Thyroid gland (tissue), 4 donors: Measurements from ENCODE around the gene ARFGEF3. TPM values are rescaled to one million over a fixed set of nuclear protein-coding genes. Genes with fewer than 3 reads are reported as not detected.

ENCODE experiments used
- DNase-seq, 2 donors: peaks; one replicate each; pipeline ENCODE4 v3.0.0-alpha.2; 2019
- H3K27ac ChIP-seq, 3 donors: fragments of 200-600 bp; sonication (generic); 1 replicate in 2 of 3; 2 replicates in 1 of 3; pipeline ENCODE4 v1.5.1; 2016 to 2019; ENCODE audit warnings: mild to moderate bottlenecking in 1 of 3, moderate library complexity in 1 of 3
- H3K27me3 ChIP-seq: fragments of 200-600 bp; sonication (generic); one replicate; pipeline ENCODE4 v1.5.1; 2019
- H3K36me3 ChIP-seq, 2 donors: fragments of 200-600 bp; sonication (generic); one replicate each; pipeline ENCODE4 v1.5.1; 2016 to 2019
- H3K4me1 ChIP-seq, 2 donors: fragments of 200-600 bp; sonication (generic); one replicate each; pipeline ENCODE4 v1.5.1; 2017 to 2019
- H3K4me3 ChIP-seq, 3 donors: fragments of 200-600 bp; sonication (generic); replicated peaks in 1 of 3; 1 replicate in 2 of 3; 2 replicates in 1 of 3; pipeline ENCODE4 v1.5.1; 2016; ENCODE audit warnings: mild to moderate bottlenecking in 1 of 3
- H3K9me3 ChIP-seq: fragments of 200-600 bp; sonication (generic); one replicate; pipeline ENCODE4 v1.5.1; 2017
- CTCF ChIP-seq, 6 experiments: fragments of 200-600 bp in 3 of 6; fragments of 450-650 bp in 3 of 6; sonication (generic) in 3 of 6; IDR thresholded peaks; one replicate each; pipeline ENCODE4 v1.5.1; 2016 to 2019; ENCODE audit warnings: antibody characterized with exemption in 6 of 6, mild to moderate bottlenecking in 2 of 6, inconsistent platforms in 1 of 6, moderate library complexity in 1 of 6
- POLR2A ChIP-seq, 2 donors: fragments of 450-650 bp; IDR thresholded peaks; one replicate each; pipeline ENCODE4 v1.6.1; 2017; ENCODE audit warnings: antibody characterized with exemption in 2 of 2, mild to moderate bottlenecking in 2 of 2, moderate library complexity in 1 of 2
- whole genome bisulfite sequencing, 2 donors: methylation state at CpG; one replicate each; pipeline ENCODE4 v1.1.5; 2017; 5-methylcytosine and 5-hydroxymethylcytosine counted together
- intact Hi-C: fragments of 100-400 bp; cut with DNase I; formaldehyde crosslinking; loops from one replicate; pipeline ENCODE4 v1.15.1; 2023
- total RNA-seq, 4 donors: library from RNA; depleted of rRNA; stranded (reverse); fragments of >200 nt; gene quantifications; one replicate each; pipeline ENCODE4 v1.2.3, GENCODE V29; 2016

Gene ARFGEF3
- total RNA-seq, 4 donors from 2014 or later = 2.4 to 7.2 (median 4.4) TPM

GRCh38 chr6:138194287-138194686 lies 32.5 kb downstream of the ARFGEF3 start:
- no peaks in the 10 kb centered on the region for H3K27me3 ChIP-seq
- no peak overlapping the region for H3K27ac ChIP-seq
- no peaks in the 10 kb centered on the region for H3K4me1 ChIP-seq
- no peak for DNase-seq
- TF ChIP-seq CTCF (IDR thresholded peaks at IDR 0.05) = no peak
- no peak for TF ChIP-seq POLR2A (IDR thresholded peaks at IDR 0.05)
- no peak overlapping the region for H3K4me3 ChIP-seq
- no peaks in the 10 kb centered on the region for H3K9me3 ChIP-seq
- H3K36me3 ChIP-seq = no peaks in the 10 kb centered on the region
- WGBS, 2 donors = 81 to 92% methylated on average over 4 of the region's 4 CpGs
- intact Hi-C loops = no loop called here

- WGBS, 2 donors = 82 to 95% methylated on average over 3 of the region's 3 CpGs
- Histone ChIP-seq H3K4me3 (no peak overlapping the region), H3K27ac (no peak overlapping the region), H3K27me3 (no peaks in the 10 kb centered on the region), H3K4me1 (no peaks in the 10 kb centered on the region), H3K36me3 (no peaks in the 10 kb centered on the region), H3K9me3 (no peaks in the 10 kb centered on the region)
- no peak for TF ChIP-seq POLR2A (IDR thresholded peaks at IDR 0.05)
- no peak for TF ChIP-seq CTCF (IDR thresholded peaks at IDR 0.05)
- intact Hi-C loops = no loop called here
- DNase-seq = no peak
Measured at GRCh38 chr6:138196122-138196738, 34.5 kb downstream of the ARFGEF3 start.

GRCh38 chr6:138197570-138197969 lies 35.8 kb downstream of the ARFGEF3 start:
- H3K4me1 ChIP-seq = no peaks in the 10 kb centered on the region
- no peak for TF ChIP-seq POLR2A (IDR thresholded peaks at IDR 0.05)
- no peak for TF ChIP-seq CTCF (IDR thresholded peaks at IDR 0.05)
- WGBS, 2 donors = 91% methylated on average over 7 of the region's 7 CpGs
- H3K36me3 ChIP-seq = no peaks in the 10 kb centered on the region
- H3K4me3 ChIP-seq = no peak overlapping the region
- no peak for DNase-seq
- H3K27me3 ChIP-seq = no peaks in the 10 kb centered on the region
- H3K27ac ChIP-seq = no peak overlapping the region
- intact Hi-C loops = no loop called here
- no peaks in the 10 kb centered on the region for H3K9me3 ChIP-seq

GRCh38 chr6:138198430-138199091 lies 36.8 kb downstream of the ARFGEF3 start:
- Histone ChIP-seq H3K27me3 (no peaks in the 10 kb centered on the region), H3K27ac (no peak overlapping the region), H3K36me3 (no peaks in the 10 kb centered on the region), H3K4me3 (no peak overlapping the region), H3K9me3 (no peaks in the 10 kb centered on the region), H3K4me1 (no peaks in the 10 kb centered on the region)
- TF ChIP-seq POLR2A (IDR thresholded peaks at IDR 0.05) = no peak
- TF ChIP-seq CTCF (IDR thresholded peaks at IDR 0.05) = no peak
- no peak for DNase-seq
- 66 to 83% methylated on average over 6 of the region's 6 CpGs for WGBS, 2 donors
- intact Hi-C loops = no loop called here

- no peak overlapping the region for H3K4me3 ChIP-seq
- intact Hi-C loops = no loop called here
- no peak overlapping the region for H3K27ac ChIP-seq
- H3K27me3 ChIP-seq = no peaks in the 10 kb centered on the region
- DNase-seq = no peak
- H3K36me3 ChIP-seq = no peaks in the 10 kb centered on the region
- WGBS, 2 donors = 95 to 96% methylated on average over 4 of the region's 4 CpGs
- no peaks in the 10 kb centered on the region for H3K4me1 ChIP-seq
- TF ChIP-seq CTCF (IDR thresholded peaks at IDR 0.05) (no peak), POLR2A (IDR thresholded peaks at IDR 0.05) (no peak)
- no peaks in the 10 kb centered on the region for H3K9me3 ChIP-seq
Measured at GRCh38 chr6:138201836-138202235, 40.1 kb downstream of the ARFGEF3 start.
